HCT116 (cell line): ENCODE results near the gene CSAD. TPM values are rescaled to one million over a fixed set of nuclear protein-coding genes. Genes with fewer than 3 reads are reported as not detected.

Experiments used
- ATAC-seq: fragments of 200-7000 bp; cut with Tn5 transposase; 2 replicates; pipeline ENCODE4 v1.9.1; 2020; ENCODE audit warnings: mild to moderate bottlenecking, moderate library complexity
- BruUV-seq: library from RNA; stranded (reverse); fragments of 400-500 nt; replicated peaks from 2 replicates; lab custom pipeline; 2021; lab: Mats Ljungman, UMichigan
- CTCF ChIA-PET: fragments of 300-600 bp; sonication (Branson Sonifier 250); formaldehyde crosslinking; loops from one replicate; lab custom pipeline; 2021; ENCODE audit warnings: antibody characterized with exemption; lab: Charles Lee
- POLR2A ChIA-PET: fragments of 300-600, 350-600 bp; sonication (Branson Sonifier 250); formaldehyde crosslinking; loops from one replicate; lab custom pipeline; 2021; ENCODE audit warnings: antibody characterized with exemption; lab: Charles Lee
- RAD21 ChIA-PET, 2 experiments: fragments of 300-600 bp; sonication (Branson Sonifier 250); formaldehyde crosslinking; loops; one replicate each; lab custom pipeline; 2023; ENCODE audit warnings: low total read pairs in 2 of 2; ENCODE audit not compliant: uncharacterized antibody in 2 of 2, unreplicated experiment in 2 of 2, low non-redundant PET in 1 of 2; lab: Charles Lee
- DNase-seq: peaks from one replicate; pipeline ENCODE4 v3.0.0-alpha.2; 2010; ENCODE audit warnings: low read depth, low spot score
- H2AFZ ChIP-seq: fragments of 200-600 bp; shearing (Covaris generic), sonication (generic); 2 replicates; pipeline ENCODE4 v1.6.1; 2017; ENCODE audit warnings: low read depth, mixed run types, mixed read lengths, antibody characterized with exemption, low read length; ENCODE audit not compliant: poor library complexity, severe bottlenecking
- H3K27ac ChIP-seq: 2 replicates; pipeline ENCODE4 v1.5.1; 2012; ENCODE audit warnings: low read depth, low read length
- H3K27me3 ChIP-seq: fragments of 200-600 bp; sonication (generic); 2 replicates; pipeline ENCODE4 v1.6.1; 2016; ENCODE audit warnings: mixed run types, low read length, mixed read lengths; ENCODE audit not compliant: insufficient read depth
- H3K36me3 ChIP-seq, 2 experiments: fragments of 200-500 bp in 1 of 2; fragments of 200-600 bp in 1 of 2; sonication (Bioruptor generic) in 1 of 2; sonication (generic) in 1 of 2; 2 replicates each; pipeline versions ENCODE4 v1.5.1 to v1.6.1; 2014 to 2016; ENCODE audit warnings: low read length in 2 of 2, inconsistent platforms in 1 of 2, mixed read lengths in 1 of 2, mixed run types in 1 of 2; ENCODE audit not compliant: insufficient read depth in 2 of 2, control insufficient read depth in 1 of 2
- H3K4me1 ChIP-seq, 2 experiments: fragments of 200-600 bp in 1 of 2; sonication (generic) in 1 of 2; 2 replicates each; pipeline versions ENCODE4 v1.5.1 to v1.6.1; 2012 to 2017; ENCODE audit warnings: low read length in 2 of 2, inconsistent platforms in 1 of 2, mild to moderate bottlenecking in 1 of 2, mixed read lengths in 1 of 2, mixed run types in 1 of 2, moderate library complexity in 1 of 2; ENCODE audit not compliant: insufficient read depth in 2 of 2, control insufficient read depth in 1 of 2
- H3K4me2 ChIP-seq: fragments of 200-600 bp; sonication (generic); 2 replicates; pipeline ENCODE4 v1.6.1; 2017; ENCODE audit warnings: mixed run types, low read length, mixed read lengths
- H3K4me3 ChIP-seq, 2 experiments: fragments of 200-600 bp in 1 of 2; sonication (generic) in 1 of 2; replicated peaks in 1 of 2; 2 replicates each; pipeline ENCODE4 v1.5.1; 2011 to 2016; ENCODE audit warnings: low read length in 2 of 2, control low read depth in 1 of 2, low read depth in 1 of 2, mild to moderate bottlenecking in 1 of 2, mixed read lengths in 1 of 2, mixed run types in 1 of 2
- H3K79me2 ChIP-seq: fragments of 200-600 bp; sonication (generic); 2 replicates; pipeline ENCODE4 v1.6.1; 2017; ENCODE audit warnings: mild to moderate bottlenecking, mixed run types, low read length, moderate library complexity, mixed read lengths; ENCODE audit not compliant: insufficient read depth
- H3K9ac ChIP-seq: fragments of 200-600 bp; sonication (generic); 2 replicates; pipeline ENCODE4 v1.6.1; 2016; ENCODE audit warnings: low read length, mixed read lengths
- H3K9me2 ChIP-seq: fragments of 200-600 bp; sonication (generic), shearing (Covaris generic); 2 replicates; pipeline ENCODE4 v1.6.1; 2017; ENCODE audit warnings: mixed run types, mild to moderate bottlenecking, moderate library complexity; ENCODE audit not compliant: insufficient read depth
- H3K9me3 ChIP-seq, 2 experiments: fragments of 200-500 bp in 1 of 2; fragments of 200-600 bp in 1 of 2; sonication (Bioruptor generic) in 1 of 2; sonication (generic) in 1 of 2; 2 replicates each; pipeline ENCODE4 v1.6.1; 2014 to 2017; ENCODE audit warnings: low read length in 2 of 2, mixed read lengths in 2 of 2, inconsistent platforms in 1 of 2, low read depth in 1 of 2, mild to moderate bottlenecking in 1 of 2, mixed run types in 1 of 2, moderate library complexity in 1 of 2; ENCODE audit not compliant: control insufficient read depth in 1 of 2, insufficient read depth in 1 of 2
- H4K20me1 ChIP-seq: fragments of 200-600 bp; sonication (generic), shearing (Covaris generic); 2 replicates; pipeline ENCODE4 v1.6.1; 2017; ENCODE audit warnings: mixed run types, mild to moderate bottlenecking, moderate library complexity; ENCODE audit not compliant: insufficient read depth
- CBX3 ChIP-seq: IDR thresholded peaks from 2 replicates; pipeline ENCODE4 v1.6.1; 2012; ENCODE audit warnings: low read depth
- EZH2 ChIP-seq: fragments of 200-600 bp; sonication (generic); IDR thresholded peaks from 2 replicates; pipeline ENCODE4 v1.6.1; 2017; ENCODE audit warnings: antibody characterized with exemption, mixed run types
- POLR2A ChIP-seq: IDR thresholded peaks from 2 replicates; pipeline ENCODE4 v1.7.0; 2011; ENCODE audit warnings: borderline replicate concordance; ENCODE audit not compliant: insufficient read depth, insufficient read length; ENCODE audit errors: extremely low read depth
- POLR2AphosphoS5 ChIP-seq: IDR thresholded peaks from 2 replicates; pipeline ENCODE4 v1.6.1; 2011; ENCODE audit warnings: mild to moderate bottlenecking, low read depth, low read length, moderate library complexity
- RAD21 ChIP-seq: IDR thresholded peaks from 2 replicates; pipeline ENCODE4 v1.6.1; 2012; ENCODE audit warnings: low read depth, mild to moderate bottlenecking
- SIN3A ChIP-seq: IDR thresholded peaks from 2 replicates; pipeline ENCODE4 v1.6.1; 2012; ENCODE audit warnings: low read depth
- SP1 ChIP-seq: IDR thresholded peaks from 2 replicates; pipeline ENCODE4 v1.6.1; 2012; ENCODE audit warnings: low read depth
- SRF ChIP-seq: IDR thresholded peaks from 2 replicates; pipeline ENCODE4 v1.6.1; 2012; ENCODE audit warnings: low read depth
- TCF7L2 ChIP-seq: IDR thresholded peaks from 2 replicates; pipeline ENCODE4 v1.7.0; 2011; ENCODE audit warnings: borderline replicate concordance, inconsistent platforms; ENCODE audit not compliant: insufficient read depth, insufficient read length; ENCODE audit errors: extremely low read depth
- YY1 ChIP-seq: IDR thresholded peaks from 2 replicates; pipeline ENCODE4 v1.6.1; 2011; ENCODE audit warnings: low read length, low read depth, moderate library complexity, mild to moderate bottlenecking; ENCODE audit not compliant: insufficient replicate concordance; ENCODE audit errors: extremely low read depth
- ZFX ChIP-seq: fragments of 450-650 bp; IDR thresholded peaks from 2 replicates; pipeline ENCODE4 v1.6.1; 2017
- intact Hi-C: fragments of 100-400 bp; cut with micrococcal nuclease; formaldehyde crosslinking; loops from 2 replicates; pipeline ENCODE4 v1.10.0; 2022
- total RNA-seq: library from RNA; stranded (reverse); gene quantifications from one replicate; pipeline ENCODE4 v1.2.1, GENCODE V29; 2021; ENCODE audit not compliant: unreplicated experiment
- TF ChIP-seq, protein P1 (sequence below): IDR thresholded peaks from 2 replicates; pipeline ENCODE4 v1.6.1; 2012
- TF ChIP-seq, protein P2 (sequence below): IDR thresholded peaks from 2 replicates; pipeline ENCODE4 v1.6.1; 2012

Gene CSAD
- total RNA-seq, 1 experiment from 2014 or later = 20.3 TPM

- DNase-seq = no peak
- ChIA-PET CTCF (no interaction called here), POLR2A (no interaction called here), RAD21 (no interaction called here)
- no peak for ATAC-seq
- H3K36me3 ChIP-seq = no peaks in the 10 kb centered on the region
- H3K4me3 ChIP-seq = no peak overlapping the region
- H3K79me2 ChIP-seq = no peaks in the 10 kb centered on the region
- H4K20me1 ChIP-seq = no peaks in the 10 kb centered on the region
- no TSS peak for BruUV-seq
- no peaks in the 10 kb centered on the region for H3K27me3 ChIP-seq
- H3K9ac ChIP-seq = no peak overlapping the region
- H3K4me1 ChIP-seq = no peaks in the 10 kb centered on the region
- H3K4me2 ChIP-seq = no peak overlapping the region
- H3K9me2 ChIP-seq = no peaks in the 10 kb centered on the region
- TF ChIP-seq, protein P1, sequence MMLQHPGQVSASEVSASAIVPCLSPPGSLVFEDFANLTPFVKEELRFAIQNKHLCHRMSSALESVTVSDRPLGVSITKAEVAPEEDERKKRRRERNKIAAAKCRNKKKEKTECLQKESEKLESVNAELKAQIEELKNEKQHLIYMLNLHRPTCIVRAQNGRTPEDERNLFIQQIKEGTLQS = no peak
- TF ChIP-seq CBX3 = no peak
- TF ChIP-seq ZFX = no peak
- no peak for TF ChIP-seq SRF
- TF ChIP-seq RAD21 = no peak
- TF ChIP-seq EZH2 = no peak
- TF ChIP-seq TCF7L2 = no peak
- TF ChIP-seq SIN3A = no peak
- TF ChIP-seq POLR2AphosphoS5 = no peak
- no peak for TF ChIP-seq POLR2A
- TF ChIP-seq YY1 = no peak
- TF ChIP-seq, protein P2, sequence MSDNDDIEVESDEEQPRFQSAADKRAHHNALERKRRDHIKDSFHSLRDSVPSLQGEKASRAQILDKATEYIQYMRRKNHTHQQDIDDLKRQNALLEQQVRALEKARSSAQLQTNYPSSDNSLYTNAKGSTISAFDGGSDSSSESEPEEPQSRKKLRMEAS = no peak
- TF ChIP-seq SP1 = no peak
- TF ChIP-seq, all 23 proteins: peak for 0
- Histone ChIP-seq H3K27ac (no peak overlapping the region), H3K9me3 (no peaks in the 10 kb centered on the region), H2AFZ (no peak overlapping the region)
- intact Hi-C loops = no loop called here
Measured at GRCh38 chr12:53123578-53124351, 57.0 kb downstream of the CSAD start.
